GM08714 (cell line): ENCODE data around the gene DGUOK.

Source experiments
- H3K4me3 ChIP-seq: fragments of 200-500 bp; sonication (Bioruptor generic); 2 replicates; pipeline ENCODE4 v1.5.1; 2014; ENCODE audit warnings: mild to moderate bottlenecking, low read length, inconsistent platforms
- ZNF274 ChIP-seq: IDR thresholded peaks from 2 replicates; pipeline ENCODE4 v1.6.1; 2012; ENCODE audit warnings: mild to moderate bottlenecking, low read depth, low read length

Gene DGUOK

DNA sequence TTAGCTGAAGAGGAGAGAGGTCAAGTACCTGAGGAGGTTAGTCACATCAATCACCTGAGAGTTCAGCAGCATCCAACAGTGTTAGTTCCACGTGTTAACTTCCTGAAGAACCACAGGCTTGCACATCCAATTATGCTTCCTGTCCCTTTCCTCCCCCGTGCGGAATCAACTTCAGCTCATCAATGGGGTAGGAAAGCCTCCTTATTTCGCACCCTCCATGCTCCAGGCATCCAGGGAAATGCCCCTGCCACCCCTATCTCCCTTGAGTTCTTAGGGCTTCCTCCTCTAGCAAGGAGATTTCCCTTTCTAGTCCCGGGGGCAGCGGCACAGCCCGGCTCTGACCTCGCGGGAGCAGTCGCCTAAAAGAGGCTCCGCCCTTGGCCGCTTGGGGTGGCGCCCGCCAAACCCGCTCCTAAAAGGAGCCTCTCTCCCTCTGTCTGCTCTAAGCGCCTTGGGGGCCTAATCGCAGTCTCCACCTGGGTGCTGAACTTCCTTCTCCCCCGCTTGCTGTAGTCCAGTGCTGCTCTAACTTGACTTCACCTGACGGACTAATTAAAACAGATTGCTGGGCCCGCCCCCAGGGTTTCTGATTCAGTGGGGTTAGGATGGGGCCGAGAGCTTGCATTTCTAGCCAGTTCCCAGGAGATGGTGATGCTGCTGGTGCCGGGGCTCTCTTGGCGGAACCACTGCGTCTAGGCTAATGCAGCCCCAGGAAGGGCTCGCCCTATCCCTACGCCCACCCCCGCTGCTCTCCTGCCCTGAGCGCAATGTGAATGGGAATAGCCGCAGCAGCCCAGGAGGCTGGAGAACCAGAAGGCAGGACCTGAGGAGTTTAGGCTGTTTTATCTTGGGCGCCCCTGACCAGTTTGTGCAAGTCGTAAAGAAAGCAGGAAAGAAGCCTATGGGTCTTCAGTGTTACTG lies 54.7 kb downstream of the DGUOK start:
- TF ChIP-seq ZNF274: no peak
- H3K4me3 ChIP-seq: peak overlapping the region; percentile 81

DNA sequence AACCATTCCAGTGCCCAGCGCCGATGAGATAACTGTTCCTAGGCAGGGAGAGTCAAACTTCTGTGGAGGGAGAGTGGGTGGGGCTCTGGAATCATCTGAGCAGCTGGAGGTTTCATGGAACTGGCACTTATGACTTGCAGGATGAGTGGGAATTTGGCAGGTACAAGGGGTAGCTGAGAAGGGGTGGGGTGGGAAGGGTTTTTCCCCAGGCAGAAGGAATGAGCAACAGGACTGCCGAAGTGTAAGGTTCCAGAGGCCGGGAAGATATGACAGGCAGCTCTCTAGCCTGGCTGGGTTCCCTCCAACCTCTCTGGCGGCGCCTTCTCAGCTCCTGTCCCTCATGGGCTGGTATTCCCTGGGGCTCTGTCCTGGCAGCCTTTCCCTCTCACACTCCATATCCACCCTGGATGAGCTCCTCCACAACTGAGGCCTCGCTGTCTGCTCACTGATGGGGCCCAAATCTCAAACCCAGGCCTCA lies 55.5 kb downstream of the DGUOK start:
- no peak for TF ChIP-seq ZNF274
- H3K4me3 ChIP-seq: no peak overlapping the region

DNA sequence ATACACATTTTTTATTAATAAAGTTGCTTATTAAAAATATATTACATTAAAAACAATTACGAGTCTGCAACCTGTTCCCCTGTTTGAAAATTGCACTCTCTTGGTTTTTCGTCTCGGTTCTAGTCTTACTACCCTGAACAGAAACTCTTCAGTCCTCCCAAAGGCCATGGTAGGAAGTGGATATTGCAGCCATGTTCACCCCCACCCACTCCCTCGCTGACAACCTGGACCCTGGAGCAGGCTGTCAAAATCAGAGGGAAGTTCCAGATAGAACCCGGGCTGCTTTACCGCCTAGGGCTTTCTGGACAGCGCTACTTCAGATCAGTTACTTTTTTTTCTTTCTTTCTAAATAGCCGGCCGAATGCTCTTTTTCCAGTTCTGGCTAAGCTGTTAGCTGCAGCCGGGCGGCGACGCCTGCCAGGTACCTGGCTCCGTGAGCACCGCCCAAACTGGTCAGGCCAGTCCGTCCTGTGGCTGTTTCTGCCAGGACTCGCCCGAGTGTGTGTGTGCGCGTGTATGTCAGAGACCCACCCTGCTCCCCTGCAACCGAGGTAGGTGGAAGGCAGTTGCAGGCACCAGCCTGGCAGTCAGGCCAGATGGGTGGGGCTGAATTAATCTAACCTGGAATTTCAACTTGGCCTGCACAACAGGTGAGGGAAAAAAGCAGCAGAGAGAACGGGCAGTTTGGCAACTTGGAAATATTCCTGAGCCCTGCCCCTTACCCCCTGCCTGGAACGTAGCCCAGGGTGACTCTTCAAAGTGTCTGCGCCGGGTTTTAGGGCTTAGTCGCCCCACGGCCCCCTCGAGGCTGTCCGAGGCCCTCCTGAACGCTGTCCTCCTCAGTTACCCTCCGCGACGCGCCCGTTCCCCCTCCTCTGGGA lies 56.9 kb downstream of the DGUOK start:
- no peak for TF ChIP-seq ZNF274

DNA sequence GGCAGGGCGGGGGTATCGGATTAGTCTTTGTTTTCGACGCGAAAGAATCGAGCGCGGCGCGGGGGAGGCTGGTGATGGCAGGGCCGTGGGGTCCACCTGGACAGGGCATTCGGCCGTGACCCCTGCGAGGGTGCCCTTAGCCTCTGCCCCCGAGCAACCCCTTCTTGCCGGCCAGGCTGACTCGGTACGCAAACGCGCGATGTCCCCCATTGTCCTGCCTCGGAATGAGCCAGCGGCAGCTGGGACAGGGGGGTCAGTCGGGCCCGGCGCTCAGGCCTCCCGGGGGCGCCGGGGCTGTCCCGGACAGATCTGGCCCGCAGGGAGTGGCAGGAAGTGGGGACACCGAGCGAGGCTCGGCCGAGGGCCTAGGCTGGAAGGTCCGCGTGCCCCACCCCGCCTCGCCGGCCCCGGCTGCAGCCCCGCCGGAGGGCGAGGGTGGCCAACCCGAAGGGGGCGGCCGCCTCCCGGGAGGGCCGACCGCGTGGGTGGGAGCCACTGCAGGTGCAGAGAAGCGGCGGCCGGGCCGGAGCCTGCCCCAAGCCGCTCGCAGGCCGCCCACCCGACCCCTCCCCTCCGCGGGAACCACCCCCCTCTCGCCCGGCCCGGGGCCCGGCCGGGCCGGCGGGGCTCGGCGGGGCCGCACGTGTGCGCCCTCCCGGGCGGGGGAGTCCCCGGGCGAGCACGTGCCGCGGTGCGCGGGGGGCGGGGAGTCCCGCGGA lies 57.7 kb downstream of the DGUOK start, which contains the start of gene TET3:
Gene TET3 (plus strand): TSS at position 708 of the 719 bp plus-strand sequence. CDS start 1,494 bp downstream, outside the sequence.
- H3K4me3 ChIP-seq: peak within 1 kb of the TSS; percentile 62
- no peak for TF ChIP-seq ZNF274

More for the DNA sequence above, 56.9 kb downstream of the DGUOK start:
- H3K4me3 ChIP-seq: peak overlapping the region; percentile 62; the same call in 1 of the 2 replicates

DNA sequence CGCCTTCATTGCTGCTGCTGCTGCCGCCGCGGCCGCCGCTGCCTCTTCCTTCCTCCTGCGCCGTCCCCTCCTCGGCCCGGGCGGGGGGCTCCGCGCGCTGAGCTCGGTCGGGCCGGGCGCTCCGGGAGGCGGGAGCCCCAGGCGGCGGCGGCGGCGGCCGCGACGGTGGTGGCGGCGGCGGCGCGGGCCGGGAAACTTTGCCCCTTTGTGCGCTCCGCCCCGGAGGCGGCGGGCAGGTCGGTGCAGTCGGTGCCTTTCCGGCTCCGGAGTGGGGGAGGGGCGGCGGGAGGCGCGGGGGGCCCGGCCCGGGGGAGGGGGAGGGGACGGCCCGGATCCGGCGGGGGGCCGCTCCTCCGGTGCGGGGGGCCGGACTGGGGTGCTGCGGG lies 58.2 kb downstream of the DGUOK start:
- peak overlapping the region; percentile 62; the same call in 1 of the 2 replicates for H3K4me3 ChIP-seq
- no peak for TF ChIP-seq ZNF274

DNA sequence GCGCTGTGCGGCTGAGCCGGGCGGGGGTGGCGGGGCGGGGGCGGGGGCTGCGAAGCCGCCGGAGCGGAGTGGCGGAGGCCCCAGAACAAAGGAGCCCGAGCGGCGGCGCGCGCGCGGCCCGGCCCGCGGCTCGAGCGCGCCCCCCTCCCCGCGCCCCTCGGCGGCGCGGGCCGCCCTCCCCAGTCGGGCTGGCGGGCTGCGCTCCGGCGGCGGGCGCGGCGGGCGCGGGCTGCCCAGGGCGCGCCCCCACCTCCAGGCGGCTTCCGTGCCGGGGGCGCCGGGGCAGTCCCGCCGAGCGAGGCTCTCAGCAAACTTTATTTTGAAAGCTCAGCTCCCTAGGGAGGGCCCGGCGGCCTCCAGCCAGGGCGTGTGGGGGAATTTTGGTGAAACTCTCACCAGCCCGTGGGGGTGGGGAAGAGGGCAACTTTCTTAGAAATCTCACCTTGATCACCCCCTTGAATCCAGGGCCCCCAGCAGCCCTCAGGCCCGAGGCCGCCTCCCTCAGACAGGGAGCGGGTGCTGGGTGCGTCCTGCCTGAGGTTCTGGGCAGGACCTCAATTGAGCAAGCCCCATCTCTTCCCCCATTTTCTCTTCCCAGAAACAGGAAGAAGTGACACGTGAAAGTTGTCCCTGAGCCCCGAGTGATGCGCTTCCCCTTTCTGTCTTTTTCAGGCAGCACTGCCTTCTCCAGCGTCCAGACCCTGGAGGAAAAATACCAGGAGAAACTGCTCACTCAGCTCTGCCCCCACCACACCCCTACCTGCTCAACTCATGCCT lies 58.8 kb downstream of the DGUOK start:
- no peak for TF ChIP-seq ZNF274
- peak overlapping the region; percentile 52 for H3K4me3 ChIP-seq

DNA sequence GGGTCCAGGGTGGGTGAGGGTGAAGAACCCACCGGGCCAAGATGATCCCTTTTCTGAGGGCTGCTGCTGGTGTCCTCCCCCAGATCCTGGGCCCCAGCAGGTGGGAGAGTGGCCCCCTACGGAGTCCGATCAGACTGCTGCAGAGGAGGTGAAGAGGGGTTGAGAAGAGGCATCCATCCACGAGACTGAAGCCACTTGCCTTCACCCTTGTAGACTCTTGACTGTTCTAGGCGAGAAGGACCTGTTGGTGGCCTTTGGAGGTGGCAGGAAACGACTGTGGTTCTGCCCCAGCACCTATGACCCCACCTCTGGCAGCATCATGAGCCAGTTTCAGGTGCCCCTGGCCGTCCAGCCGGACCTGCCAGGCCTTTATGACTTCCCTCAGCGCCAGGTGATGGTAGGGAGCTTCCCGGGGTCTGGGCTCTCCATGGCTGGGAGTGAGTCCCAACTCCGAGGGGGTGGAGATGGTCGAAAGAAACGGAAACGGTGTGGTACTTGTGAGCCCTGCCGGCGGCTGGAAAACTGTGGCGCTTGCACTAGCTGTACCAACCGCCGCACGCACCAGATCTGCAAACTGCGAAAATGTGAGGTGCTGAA lies 59.5 kb downstream of the DGUOK start:
- TF ChIP-seq ZNF274: no peak
- peak overlapping the region; percentile 52 for H3K4me3 ChIP-seq

DNA sequence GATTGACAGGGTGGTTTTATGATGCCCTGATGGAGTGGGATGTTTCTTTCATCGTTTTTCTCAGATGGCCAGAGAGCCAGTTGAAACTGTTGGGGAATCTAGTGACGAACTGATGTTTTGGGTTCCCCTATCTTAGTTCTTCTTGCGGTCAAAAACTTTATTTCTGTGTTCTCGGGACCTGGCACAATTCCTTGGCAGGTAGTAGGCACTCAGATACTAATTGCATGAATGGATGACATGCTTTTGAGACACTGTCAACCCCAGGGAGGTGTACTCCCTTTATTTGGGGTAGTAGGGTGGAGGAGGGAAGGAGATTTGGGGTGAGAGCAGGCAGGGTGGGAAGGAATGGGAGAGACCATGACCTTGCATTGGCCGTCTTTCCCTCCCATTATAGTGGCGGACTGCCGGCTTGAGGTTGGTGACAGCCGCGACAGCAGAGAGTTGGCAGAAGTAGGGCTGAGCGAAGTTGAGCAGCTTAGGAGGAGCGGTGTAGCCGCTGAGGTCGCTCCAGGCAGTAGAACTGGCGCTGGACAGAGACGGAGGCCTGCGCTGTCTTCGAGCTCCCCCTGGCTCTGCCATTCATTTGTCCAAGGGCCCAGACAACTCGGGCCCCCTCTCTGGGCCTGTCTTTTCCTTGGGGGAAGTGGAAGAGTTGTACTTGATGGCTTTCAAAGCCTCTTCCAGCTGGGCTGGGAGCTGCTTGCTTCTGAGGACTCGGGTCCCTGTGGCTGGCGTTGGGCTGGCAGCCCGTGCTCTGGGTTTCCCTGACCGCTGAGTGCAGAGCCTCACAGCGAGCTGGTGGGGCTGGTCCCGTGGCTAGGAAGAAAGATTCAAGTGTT lies 60.6 kb downstream of the DGUOK start:
- H3K4me3 ChIP-seq: peak overlapping the region; percentile 52
- no peak for TF ChIP-seq ZNF274

DNA sequence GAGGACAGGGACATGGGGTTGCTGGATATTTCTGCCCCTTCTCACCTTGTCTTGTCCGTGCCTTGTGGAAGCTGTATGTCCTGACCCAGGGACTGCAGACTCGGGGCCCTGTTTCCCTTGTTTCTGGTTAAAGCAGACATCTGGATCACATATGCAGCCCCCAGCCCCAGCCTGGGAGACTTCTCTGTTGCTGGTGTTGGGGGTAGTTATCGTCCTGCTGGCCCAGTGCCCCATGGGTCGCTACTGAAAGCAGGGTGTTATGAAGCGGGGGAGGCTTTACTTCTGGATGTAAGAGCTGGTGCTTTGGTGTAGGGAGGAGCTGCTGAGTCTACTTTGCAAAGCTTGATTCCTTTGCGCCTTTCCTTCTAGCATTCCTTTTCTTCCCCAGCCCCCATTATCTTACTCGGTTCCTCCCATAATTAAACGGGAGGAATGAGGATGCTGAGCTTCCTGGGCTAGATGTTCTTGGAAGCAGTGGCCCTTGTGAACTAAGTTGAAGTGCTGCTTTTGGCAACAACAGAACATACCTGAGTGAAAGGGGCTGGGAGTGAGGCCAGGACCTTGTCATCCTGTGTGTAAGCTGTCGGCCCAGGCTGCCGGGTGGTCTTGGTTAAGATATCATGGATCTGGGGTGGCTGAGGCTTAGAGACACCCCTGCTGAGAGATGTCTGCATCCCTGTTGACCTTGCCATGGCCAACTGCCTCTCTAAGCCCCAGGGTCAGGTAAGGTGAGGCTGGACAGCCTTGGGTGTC lies 61.4 kb downstream of the DGUOK start:
- peak overlapping the region; percentile 52; the same call in 1 of the 2 replicates for H3K4me3 ChIP-seq

DNA sequence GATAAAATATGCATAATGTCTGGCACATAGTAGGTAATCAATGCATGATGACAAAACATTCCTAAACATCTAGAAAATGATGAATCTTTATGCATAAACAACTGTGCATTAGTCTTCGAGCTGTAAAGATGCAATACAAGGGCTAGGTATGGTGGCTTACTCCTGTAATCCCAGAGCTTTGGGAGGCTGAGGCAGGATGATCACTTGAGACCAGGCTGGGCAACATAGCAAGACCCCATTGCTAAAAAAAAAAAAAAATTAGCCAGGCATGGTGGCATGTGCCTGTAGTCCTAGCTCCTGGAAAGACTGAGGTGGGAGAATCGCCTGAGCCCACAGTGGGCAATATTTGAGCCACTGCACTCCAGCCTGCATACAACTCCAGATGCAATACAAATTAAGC lies 63.3 kb downstream of the DGUOK start:
- no peak overlapping the region for H3K4me3 ChIP-seq
- TF ChIP-seq ZNF274: no peak

More for the DNA sequence above, 61.4 kb downstream of the DGUOK start:
- TF ChIP-seq ZNF274: no peak

DNA sequence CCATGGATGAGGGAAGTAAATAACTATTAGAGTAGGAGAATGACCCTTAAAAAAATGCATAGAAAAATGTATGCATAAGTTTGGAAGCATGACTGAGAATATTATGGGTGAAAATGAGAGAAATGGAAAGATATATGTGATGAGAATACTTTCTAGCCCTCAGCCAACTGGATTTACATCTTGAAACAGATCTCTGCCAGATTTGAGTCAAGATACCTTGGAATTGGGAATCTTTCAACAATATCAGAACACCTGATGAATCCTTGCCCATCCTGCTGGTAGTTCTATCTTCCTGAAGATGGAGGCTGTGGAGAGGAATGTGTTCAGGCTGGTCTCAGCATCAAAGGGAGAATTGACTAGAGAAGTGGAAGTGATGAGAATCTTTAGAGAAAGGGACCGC lies 63.9 kb downstream of the DGUOK start:
- no peak overlapping the region for H3K4me3 ChIP-seq
- TF ChIP-seq ZNF274: no peak
